ENCODE measurements around the gene ADGRL3.
"Not testable (repeated sequence)": the region's sequence is repeated elsewhere in the genome, so short reads cannot be mapped to it uniquely, and the experiment has no call there.

ADGRL3 gene

DNA sequence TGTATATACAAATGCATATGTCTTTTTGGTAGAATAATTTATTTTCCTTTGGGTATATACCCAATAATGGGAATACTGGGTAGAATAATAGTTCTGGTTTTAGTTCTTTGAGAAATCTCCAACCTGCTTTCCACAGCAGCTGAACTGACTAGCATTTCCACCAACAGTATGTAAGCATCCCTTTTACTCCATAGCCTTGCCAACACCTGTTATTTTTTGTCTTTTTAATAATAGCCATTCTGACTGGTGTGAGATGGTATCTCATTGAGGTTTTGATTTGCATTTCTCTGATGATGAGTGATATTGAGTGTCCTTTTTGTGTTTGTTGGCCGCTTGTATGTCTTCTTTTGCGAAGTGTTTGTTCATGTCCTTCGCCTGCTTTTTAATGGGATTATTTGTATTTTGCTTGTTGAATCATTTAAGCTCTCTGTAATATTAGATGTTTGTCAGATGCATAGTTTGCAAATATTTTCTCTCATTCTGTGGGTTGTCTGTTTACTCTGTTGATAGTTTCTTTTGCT lies 309.7 kb downstream of the ADGRL3 start:
- not testable (repeated sequence) for DNase-seq

DNA sequence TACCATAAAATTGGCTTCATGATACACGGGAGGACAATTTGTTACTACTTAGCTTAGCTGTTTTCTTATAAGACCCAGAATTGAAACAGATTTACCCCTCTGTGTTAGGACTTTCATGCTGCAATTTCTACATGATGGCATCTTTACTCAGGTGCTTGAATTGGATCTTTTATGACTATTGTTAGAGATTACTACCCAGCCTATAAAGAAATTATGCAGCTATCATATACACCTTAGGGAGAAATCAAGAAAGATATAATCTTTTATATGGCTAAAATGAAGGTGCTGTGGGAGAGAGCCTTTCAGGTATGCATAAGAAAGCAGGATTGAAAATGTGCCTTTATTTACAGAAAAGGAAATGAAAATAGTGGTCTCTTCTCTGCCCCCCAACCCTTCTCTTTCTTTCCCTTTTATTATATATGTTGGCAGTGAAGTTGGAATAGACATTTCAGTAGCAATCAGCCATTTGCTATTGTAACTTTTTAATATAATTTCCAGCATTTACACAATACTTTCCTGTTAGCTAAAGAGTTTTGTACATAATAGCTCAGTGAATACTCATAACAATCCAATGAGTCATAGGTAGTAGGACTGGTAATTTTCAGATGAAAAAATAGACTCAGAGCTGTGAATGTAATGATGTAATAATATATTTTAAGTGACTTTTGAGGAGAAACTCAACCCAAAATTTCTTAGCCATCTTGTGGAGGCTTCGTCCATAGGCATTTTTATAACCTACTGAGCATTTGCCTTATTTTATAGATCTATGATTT lies 311.8 kb downstream of the ADGRL3 start:
- no peak for DNase-seq

- no peak for DNase-seq
Observed at GRCh38 chr4:61514991-61515390, 314.9 kb downstream of the ADGRL3 start.

GRCh38 chr4:61517144-61517543 lies 317.0 kb downstream of the ADGRL3 start:
- DNase-seq: no peak

GRCh38 chr4:61520166-61520565 lies 320.0 kb downstream of the ADGRL3 start:
- no peak for DNase-seq

GRCh38 chr4:61520681-61521160 lies 320.6 kb downstream of the ADGRL3 start:
- no peak for DNase-seq

DNA sequence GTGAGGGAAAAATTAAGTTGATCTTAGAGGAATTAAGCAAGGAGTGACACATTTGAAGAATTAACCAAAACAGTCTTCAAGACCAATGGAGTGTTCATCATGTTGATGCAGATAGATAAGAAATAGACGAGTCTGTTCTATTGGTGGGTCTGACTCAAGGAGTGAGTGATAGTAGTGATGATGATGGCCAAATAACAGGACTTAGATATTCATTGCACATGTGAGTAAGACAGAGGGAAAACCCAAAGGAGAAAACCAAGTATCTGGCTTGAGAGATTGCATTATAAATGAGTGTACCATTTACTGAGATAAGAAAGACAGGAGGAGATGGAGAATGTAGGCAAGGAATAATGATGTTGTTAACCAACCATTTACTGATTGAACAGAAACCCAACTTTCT lies 321.3 kb downstream of the ADGRL3 start:
- DNase-seq: no peak

DNA sequence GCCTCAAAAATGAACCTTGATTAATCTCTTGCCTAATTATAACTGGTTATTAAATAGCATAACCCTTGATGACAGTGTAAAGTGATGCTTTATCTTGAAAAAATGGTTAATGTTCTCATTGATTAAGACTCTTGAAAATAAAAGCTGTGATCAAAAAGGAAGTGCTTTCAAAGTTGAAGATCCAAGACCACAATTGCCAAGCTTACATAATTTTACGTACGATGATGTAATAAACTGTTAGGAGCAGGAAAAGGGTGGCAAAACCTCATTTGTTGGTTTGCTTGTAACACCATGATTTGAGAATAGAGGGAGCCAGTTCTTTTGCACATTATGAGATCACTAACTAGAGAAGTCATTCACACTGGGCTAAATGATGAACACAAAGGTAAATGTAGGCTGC lies 322.2 kb downstream of the ADGRL3 start:
- DNase-seq: no peak

DNA sequence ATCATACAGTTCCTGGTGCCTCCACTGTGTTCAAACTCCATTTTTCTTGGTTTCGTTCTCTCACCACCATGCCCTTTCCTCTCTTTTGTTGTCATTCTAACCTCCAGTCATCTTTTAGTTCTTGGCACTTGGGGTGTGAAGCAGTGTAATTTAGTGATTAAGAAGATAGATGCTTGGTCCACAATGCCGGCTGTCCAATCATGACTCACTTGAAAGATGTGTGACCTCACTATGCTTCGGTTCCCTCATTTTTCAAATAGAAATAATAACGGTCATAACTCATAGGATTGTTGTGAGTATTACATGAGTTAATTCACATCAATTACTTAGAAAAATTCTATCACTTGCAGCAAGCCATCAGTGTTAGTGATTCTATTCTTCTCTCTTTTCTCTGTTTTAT lies 327.8 kb downstream of the ADGRL3 start:
- no peak for DNase-seq

DNA sequence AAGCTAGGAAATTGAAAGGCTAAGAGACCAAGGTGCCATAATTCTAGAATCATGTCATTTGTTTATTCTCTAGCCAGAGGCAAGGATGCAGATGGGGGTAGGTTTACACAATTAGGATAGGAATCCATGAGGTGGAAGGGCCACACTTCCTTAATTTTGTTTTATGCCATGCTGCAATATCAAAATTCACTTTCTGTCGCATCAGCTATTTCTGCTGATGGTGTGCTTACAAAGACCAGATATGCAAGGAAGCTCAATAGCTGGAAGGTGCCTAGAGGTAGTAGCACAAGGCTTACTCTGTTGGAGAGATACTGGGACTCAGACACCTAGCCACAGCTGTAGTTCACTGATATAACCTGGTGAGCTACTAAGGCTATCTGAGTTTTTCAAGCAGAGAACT lies 328.5 kb downstream of the ADGRL3 start:
- DNase-seq: no peak

DNA sequence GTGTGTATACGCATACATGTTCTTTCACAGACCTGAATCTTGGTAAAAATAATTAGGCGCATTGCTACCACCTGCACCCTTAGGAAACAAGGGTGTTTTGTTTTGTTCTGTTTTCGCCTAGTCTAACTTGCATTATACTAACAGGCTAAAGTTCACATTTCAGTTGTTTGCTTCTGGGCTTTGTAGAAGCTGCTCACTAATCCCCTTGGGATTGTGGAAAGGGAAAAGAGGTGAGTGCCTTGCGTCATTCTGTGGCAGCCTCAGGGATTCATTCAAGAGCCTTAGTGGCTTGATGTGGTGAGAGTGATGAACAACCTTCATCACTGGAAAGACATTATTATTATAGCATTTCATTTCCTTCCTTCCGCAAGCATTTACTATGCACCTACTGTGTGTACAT lies 331.1 kb downstream of the ADGRL3 start:
- no peak for DNase-seq

DNA sequence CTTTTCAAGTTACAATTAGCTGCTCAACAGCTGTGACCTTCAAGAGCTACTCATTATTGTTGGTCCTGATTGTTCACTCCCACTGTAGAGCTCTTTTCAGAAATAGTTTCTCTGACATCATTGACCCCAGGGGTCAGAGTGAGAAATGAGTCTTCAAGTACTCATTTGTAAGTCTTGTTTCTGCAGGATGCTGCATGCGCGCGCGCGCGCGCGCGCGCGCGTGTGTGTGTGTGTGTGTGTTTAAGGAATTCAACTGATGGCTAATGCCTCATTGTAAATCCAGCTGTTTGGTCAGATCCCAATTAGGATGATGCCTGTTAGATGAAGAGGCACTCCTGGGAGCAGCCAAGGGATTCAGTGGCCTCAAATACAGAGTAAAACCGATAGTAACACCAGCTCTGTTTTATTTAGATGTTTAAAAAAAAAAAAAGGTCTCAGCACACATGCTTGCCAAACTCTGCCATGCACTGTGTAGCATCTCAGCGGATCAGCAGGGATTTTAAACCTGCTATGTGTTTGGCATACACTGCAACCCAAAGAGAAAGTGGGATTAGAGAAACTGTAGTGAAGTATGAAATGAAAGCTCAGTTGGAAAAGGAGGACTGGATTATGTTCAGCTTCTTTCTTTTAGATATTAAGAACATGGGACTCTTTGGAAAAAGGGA lies 332.3 kb downstream of the ADGRL3 start:
- DNase-seq: no peak

GRCh38 chr4:61533140-61533539 lies 333.0 kb downstream of the ADGRL3 start:
- no peak for DNase-seq

- no peak for DNase-seq
Observed at GRCh38 chr4:61540944-61541343, 340.8 kb downstream of the ADGRL3 start.

- DNase-seq: no peak
Observed at GRCh38 chr4:61541459-61541858, 341.3 kb downstream of the ADGRL3 start.

DNA sequence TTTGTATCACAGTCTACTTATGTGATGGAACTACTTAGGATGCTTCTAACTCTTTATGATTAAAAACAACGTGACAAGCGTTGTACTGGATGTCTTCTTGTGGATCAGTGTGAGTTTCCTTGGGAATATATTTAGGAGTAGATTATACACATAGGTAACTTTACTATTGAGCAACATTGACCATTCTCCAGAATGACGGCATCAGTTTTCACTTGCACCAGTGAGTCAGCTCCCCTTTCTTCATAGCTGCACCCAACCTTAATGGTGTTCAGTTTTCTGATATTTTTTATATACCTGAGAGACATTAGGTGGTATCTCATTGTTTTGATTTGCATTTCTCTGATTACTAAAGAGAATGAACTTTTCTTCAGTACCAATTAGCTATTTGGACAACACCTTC lies 343.9 kb downstream of the ADGRL3 start:
- DNase-seq: no peak

GRCh38 chr4:61545902-61546480 lies 345.9 kb downstream of the ADGRL3 start:
- no peak for DNase-seq

DNA sequence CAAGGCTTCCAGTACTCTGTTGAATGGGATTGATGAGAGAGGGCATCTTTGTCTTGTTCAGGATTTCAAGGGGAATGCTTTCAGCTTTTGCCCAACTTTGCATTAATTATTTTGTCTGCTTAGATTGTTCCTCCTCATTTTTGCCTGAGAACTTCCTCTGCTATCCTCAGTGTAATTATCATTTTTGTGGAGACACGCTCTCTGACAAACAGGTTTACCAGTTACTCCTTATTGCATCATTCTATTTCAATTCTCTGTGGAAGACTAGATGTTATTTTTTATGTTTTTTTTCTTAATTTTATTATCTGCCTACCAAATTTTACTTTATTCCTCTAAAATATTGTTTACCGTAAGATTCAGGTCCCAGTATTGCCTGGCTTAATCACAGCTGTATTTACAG lies 349.2 kb downstream of the ADGRL3 start:
- DNase-seq: no peak

DNA sequence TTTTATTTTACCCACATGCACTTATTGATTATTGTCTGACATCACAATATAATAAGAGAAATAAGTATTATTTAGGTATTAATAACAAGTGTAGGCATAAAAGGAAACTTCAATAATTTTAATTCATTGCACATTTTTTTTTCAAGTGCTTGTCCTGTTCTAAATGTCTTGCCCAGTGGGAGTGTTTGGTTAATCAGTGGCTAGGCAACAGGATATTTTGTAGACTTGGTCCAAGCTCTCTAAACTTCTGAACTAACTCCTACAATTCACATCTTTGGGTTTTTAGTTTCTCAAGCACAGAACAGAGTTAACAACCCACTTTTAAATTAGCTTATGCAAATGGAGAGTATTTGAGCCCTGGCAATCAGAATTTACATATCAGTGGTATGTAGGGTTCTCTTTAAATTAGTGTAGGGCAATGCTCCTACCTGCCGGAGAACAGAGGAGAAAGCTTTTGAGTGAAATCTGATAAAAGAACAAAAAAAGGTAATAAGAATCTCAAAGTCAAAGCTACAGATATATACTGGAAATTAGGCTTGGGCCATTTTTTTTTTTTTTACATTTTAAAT lies 353.5 kb downstream of the ADGRL3 start:
- no peak for DNase-seq

DNA sequence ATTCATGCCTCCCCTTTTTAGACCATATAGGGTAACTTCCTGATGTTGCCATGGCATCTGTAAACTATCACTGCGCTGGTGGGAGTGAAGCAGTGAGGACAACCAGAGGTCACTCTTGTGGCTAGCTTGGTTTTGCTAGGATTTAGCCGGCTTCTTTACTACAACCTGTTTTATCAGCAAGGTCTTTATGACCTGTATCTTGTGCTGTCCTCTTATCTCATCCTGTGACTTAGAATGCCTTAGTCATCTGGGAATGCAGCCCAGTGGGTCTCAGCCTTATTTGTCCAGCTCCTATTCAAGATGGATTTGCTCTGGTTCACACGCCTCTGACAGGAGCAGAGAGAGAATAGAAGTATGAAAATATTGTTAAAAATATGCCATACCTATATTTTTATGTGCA lies 355.7 kb downstream of the ADGRL3 start:
- no peak for DNase-seq

GRCh38 chr4:61556277-61556676 lies 356.2 kb downstream of the ADGRL3 start:
- DNase-seq: no peak

DNA sequence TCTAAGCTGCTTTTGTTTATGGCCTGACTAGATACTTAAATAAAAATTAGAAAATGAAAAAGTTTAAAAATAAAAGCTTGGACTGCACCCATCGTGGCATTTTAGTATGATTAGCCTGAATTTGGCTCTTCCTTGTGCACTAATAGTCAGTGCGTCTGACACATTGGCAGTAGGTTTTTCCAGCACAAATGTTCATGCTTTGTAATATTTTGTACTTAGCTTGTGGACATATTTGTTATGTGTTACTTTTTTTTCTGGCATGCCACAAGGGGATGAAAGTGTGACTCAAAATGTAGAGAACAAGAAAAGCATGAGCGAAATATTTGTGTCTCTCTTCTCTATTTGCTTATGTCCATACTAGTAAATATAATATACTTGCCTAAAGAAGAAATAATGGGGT lies 359.3 kb downstream of the ADGRL3 start:
- DNase-seq: no peak

- DNase-seq: no peak
Observed at GRCh38 chr4:61561028-61561427, 360.9 kb downstream of the ADGRL3 start.

Measured in activated effector memory CD4-positive, alpha-beta T cell treated with anti-CD3 and anti-CD28 coated beads, Interleukin-2, amount 50 U/mL, for 16 hours (primary cell).